Fibroblast of peridontal ligament (primary cell): ENCODE measurements around the gene SLC22A23.

ENCODE experiments used
- DNase-seq: peaks from one replicate; pipeline ENCODE4 v3.0.0-alpha.2; 2010; ENCODE audit errors: extremely low read depth

The SLC22A23 gene

DNA sequence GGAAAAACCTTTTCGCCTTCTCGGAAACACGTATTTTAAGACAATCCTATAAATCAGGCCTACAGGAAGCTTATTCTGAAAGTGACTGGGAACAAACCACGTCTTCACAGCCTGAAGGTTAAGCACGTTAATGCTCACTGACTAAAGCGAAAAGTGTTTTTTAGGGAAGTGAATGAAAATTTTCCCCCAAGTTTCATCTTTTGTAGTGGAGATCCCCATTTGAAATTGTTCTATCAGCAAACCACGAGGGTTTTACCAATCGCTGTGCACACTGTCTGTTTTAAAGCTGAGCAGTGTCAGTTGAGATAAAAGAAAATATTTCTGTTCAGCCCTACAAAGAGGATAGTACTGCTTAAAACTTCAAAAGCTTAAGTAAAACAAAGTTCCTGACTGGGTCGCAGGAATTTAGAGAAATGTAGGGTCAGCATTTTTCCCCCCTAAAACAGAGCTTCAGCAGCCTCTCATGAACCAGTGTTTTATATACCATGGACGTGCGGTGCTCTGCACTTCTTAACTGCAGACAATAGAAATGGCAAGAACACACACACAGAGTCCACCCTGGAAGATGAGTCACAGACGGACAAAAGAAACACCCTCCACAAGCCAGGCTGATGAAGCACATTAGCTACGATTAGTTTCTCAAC, 34.9 kb downstream of the SLC22A23 start:
- peak; percentile 65 for DNase-seq

DNA sequence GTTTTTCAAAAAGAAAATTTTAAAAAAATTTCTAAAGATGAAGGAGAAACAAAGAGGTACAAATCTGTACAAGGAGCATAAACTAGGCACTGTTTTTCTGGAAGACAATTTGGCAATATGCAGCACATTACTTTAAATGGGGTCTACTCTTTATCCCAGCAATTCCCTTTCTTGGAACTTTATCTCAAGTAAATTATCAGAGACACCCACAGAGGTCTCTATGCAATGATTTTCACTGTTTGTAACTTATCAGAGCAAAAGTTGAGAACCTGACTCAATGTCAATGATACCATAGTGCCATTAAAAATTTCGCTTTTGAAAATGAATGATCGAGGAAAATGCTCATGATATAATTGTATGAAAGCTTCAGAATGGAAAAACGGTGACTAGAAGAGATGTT, 35.7 kb downstream of the SLC22A23 start:
- no peak for DNase-seq

DNA sequence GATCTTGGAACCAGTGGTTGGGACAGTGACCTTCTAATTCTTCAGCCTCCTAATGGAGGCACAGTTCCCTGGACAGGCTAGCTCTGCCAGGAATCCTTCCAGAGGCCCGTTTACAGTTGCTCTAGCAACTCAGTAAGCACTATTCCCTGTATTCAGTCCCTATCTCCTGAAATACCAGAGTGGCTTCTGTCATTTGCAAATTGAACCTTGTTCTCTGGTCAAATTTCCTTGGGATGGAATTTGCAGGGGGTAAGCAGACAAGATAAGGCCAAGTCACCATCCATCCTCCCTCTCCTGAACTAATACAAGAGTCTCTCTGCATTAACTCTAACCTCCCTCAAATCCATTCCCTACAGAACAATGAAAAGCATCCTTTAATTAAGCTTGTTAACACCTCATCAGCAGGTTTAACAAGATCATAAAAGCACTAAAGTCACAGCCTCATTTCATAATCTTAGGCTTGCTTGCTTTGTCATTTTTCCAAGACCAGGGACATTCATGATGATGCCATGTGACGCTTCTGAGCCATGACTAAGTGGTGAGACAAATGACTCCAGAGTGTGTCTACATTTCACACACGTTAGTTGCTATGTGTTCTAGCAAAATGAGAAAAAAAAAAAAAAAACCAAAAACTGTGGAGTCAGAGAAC, 37.1 kb downstream of the SLC22A23 start:
- DNase-seq: peak; percentile 58

DNA sequence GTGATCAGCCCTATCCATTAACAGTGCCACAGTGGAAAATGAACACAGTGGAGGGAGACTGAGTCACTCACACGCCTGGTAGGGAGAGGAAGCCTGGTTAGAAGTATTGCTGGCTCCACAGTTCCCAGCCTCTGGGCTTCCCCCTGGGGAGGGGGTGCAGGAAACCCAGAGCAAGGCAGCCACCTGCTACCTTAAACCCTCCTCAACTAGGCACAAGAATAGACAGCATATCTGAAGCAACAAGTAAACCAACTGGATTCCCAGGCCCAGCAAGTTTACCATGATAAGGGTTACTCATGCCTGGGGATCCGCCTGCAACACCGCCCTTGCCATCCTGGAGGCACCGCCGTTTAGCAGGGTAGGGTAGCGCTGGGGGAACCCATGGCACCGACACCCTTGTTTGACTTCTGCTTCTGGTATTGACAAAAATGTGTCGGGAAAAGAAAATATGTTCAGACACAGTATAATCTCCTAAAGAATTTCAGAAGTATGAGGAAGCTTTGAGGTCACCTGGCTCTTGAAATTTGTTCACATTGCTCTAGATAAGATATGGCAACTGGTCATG, 38.3 kb downstream of the SLC22A23 start:
- no peak for DNase-seq

DNA sequence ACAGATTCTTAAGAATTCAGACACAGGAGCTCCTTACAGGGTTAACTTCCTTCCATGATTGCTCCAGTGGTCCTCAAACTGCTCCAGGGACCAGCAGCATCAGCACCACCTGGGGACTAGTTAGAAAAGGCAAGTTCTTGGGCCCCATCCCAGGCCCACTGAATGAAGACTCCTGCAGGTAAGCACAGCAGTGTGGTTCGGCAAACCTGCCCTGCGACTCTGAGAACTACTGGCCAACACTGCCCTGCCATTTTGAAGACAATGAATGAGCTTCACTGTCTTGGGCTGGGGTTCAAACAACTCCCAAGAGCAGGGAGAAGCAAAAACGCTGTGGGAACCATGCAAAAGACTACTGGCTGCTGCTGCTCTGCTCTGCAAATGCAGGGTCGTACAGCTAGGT, 39.4 kb downstream of the SLC22A23 start:
- DNase-seq: no peak

DNA sequence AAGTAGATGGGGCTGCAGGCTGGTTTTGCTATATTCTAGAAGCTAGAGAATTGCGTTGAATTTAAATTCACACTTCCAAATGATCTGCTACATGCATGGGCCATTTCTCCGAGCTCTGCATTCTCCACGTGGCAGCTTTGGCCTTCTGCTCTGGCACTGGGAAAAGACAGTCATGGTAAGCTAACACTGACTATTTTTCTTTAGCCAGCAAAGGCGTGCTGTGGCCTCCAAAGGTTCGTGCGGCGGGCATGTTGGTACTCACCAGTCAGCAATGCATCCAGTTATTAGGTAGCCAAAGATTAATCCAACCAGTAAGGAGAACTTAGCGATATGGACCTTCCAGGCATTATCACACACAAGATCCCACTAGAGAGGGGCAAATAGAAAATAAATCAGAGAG, 41.4 kb downstream of the SLC22A23 start:
- no peak for DNase-seq

DNA sequence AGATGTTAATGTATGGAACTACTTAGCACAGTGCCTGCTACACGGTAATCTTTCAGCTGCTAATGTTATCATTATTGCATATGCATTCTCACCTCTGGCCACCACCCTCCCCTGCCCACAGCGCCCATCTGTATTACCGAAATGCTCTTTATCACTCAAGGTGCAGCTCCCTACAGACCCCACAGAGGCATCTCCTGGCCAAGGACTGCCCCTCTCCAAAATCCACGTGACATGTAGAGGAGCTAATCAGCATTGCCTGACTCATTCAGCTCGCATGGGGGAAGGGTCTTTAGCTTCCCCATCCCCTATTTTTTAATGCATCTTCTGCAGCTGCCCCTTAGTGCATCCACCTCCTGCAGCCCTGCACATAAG, 41.8 kb downstream of the SLC22A23 start:
- no peak for DNase-seq

DNA sequence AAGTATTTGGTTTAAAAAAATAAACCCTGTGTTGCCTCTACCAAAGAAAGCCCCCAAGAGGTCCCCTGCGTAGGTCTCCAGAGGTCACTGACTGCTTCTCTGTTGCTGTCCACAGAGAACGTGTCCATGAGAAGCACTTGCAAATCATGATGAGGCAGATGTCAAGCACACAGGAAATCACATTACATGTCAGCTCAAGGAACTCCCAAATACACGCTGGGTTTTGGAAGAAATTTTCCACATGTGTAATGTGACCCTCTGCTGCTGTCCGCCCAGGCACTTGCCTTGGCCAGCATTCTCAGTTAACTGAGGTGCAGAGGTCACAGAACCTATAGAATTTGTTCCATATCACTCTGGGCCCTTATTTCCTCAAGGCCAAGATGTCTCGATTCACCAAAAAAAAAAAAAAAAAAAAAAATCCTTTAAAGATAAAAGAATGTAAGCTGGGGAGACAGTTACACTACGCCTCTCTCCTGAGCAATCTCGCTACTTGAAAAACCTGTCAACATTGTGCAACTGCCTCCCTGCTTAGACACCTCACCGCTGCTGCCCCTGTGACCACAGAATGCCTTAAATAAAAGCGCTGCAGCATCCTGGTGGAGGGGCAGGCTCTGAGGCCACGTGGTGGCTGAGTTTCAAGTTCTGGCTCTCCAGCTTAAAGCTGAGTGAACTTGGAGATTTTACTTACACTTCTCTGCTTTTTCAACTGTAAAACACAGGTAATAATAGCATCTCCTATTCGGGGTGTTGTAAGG, 42.3 kb downstream of the SLC22A23 start:
- no peak for DNase-seq

DNA sequence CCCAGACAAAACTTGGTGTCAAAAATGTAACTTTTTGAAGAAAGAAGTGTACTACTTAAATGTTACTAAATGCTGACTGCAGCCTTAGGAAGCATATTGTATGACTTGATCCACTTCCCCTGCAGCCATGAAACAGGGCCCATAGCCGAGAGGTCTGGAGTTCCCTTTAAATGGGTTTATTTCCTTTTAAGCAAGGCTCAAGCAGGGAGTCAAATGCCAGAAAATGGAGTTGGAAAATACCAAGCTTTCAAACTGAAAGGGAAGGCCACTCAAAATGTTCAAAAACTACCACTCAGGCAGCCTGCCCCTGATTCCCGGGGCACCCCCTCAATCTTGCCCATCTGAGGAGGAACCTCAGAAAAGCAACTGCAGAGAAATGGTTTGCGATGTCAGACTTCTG, 43.3 kb downstream of the SLC22A23 start:
- no peak for DNase-seq

DNA sequence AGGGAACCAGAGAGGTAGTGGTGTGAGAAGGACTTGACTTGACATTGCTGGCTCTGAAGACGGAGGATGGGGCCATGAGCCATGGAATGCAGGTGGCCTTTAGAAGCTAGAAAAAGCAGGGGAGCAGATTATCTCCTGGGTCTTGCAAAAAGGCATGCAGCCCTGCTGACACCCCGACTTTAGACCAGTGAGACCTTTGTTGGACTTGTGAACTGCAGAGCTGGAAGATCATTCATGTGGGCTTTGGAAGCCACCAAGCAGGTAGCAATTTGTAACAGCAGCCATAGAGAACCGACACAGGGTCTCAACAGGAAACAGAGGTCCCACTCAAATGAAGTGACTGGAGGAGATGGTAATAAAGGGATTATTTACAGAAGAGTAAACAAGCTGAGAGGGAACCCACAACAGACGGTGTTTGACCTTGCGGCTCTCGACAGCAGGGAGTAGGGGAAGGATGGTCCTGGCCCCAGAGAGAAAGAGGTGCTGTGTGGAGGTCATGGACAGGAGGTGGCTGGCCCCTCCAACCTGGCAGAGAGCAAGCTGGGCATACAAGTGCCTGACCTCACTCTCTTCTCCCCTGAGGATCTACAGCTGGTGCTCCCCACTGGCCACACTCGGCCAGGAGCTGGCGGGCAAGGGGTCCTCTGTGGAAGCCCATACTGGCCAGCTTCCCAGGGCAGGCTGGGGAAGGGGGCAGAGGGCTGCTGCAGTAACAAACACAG, 43.9 kb downstream of the SLC22A23 start:
- no peak for DNase-seq

DNA sequence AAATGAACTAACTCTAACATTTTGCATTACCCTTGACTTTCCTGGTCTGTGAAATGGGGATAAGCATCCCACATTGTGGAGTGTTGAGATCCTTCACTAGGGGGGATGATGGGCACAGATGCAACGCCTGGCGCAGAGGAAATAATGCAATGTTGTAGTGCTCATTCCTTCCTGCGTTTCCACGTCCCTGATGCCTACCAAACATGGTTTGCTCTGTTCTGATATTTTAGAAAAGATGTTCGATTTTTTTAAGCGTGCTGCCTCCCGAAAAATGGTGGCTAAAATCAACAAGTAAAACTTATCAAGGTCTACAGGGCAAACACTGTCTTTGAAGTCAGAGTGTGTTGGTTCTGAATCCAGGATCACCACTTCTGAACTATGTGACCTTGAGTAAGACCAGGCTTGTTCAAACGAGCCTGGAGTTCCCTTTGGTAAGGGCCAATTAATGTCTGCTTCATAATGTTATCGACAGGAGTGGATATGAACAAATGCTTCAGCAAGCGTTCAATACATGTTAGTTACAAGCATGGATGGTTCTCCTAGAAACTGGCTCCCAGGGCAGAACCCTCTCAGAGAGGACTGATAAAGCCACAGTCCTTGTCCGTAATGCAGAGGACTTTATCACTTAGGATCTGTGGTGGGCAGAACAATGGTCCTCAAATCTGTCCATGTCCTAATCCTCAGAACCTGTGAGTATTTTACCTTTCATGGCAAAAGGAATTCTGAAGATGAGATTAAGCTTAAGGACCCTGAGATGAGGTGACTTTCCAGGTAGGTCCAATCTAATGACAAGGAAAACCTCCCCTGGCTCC, 44.7 kb downstream of the SLC22A23 start:
- no peak for DNase-seq

DNA sequence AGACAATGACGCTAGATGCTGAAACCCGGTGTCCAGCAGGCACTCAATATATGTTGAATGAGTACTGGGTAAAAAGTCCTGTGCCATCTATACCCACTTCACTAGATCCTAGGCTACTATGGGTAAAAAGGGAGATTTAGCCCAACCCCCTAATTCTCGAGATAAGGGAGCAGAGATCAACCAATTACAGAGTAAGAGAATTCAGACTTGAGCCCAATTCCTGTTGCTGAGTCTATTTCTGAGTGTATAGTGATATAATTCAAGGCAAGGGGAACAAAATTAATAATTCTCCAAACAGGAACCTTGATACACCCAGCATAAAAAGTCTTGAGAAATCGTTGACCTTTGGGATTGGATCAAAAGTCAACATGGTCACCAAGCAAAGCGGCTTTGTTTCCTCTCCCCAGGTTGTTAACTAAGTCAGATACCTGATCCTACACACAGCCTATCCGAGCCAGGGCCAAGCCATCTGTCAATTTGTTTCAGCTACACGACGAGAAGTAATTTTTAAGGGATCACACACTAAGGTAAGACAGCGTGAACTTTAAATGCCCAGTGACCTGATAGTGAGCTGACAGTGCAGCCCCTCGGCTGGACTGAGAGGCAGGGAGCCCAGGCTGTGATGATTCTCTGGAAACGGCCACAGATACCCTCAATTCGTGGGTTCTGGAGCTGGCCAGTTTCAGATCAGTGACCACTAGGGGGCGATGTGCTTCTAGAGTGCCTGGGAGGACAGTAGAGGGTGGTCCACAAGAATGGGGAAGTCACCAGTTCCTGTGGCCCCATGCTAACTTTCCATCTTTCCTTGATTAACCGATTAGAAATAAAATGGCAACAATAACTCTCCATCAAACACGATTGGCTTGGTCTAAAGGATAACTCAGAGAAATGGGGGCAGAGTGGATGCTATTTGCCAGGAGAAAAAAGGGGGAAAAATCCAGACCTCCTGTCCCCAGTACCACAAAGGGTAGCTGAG, 46.2 kb downstream of the SLC22A23 start:
- DNase-seq: peak; percentile 49

DNA sequence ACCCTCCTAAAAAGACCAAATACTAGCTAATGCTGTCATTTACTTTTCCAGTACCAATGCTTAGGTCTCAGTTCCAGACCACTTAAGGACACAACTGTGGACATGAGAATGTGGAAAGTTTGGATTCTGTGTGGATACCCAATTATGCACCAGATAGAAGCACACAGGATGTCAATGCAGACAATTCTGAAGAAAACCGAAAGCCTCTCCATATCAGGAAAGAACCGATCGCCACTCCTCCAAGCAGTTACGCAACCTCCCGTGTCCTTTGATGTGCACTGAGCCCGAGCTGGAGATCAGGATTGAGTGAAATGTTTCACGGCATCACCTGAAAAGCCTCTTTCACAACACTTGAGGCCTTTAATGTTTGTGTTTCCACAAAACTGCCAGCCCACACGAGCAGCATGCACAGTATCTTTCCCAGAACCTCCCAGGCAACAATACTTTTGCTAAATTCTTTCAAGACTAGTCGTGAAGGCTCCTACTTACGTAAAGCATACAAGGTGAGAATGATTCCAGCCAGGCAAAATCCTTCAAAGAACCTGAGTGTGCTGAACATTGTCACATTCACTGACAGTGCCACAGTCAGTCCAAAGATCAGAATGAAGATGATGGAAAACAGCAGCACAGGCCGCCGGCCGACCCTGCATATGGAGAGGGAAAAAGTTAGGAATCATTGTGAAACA, 47.0 kb downstream of the SLC22A23 start:
- DNase-seq: no peak

DNA sequence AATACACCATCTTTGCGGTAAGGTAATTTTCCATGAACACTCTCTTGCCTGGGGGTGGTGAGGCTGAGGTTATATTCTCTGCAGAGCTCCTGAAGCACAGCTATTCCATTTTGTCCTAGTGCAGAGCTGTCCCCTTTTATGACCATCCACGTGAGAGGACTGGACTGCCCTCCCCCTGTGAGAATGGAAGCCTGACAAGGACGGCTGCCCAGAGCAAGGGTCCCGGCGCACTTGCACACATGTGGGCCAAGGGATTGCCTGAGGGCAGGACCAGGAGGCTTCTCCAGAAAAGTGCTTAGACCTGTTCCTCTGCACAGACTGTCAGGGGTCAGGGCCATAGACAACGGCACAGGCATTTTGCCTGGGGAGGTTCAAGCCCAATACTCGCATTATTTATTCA, 48.2 kb downstream of the SLC22A23 start:
- no peak for DNase-seq

DNA sequence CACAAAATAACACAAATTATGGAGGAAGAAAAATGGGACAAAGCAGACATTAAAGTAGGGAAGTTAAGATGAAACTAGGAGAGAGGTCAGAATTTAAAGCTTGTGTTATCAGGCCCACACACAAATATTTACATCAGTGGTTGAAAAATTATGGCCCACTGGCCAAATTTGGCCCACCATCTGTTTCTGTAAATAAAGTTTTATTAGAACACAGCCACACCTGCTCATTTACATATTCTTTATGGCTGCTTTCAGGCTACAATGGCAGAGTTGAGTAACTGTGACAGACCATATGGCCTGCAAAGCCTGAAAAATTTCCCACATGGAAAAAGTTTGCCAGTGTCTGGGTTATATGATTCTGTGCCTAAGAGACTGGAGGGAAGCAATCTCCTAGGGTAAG, 49.0 kb downstream of the SLC22A23 start:
- no peak for DNase-seq

DNA sequence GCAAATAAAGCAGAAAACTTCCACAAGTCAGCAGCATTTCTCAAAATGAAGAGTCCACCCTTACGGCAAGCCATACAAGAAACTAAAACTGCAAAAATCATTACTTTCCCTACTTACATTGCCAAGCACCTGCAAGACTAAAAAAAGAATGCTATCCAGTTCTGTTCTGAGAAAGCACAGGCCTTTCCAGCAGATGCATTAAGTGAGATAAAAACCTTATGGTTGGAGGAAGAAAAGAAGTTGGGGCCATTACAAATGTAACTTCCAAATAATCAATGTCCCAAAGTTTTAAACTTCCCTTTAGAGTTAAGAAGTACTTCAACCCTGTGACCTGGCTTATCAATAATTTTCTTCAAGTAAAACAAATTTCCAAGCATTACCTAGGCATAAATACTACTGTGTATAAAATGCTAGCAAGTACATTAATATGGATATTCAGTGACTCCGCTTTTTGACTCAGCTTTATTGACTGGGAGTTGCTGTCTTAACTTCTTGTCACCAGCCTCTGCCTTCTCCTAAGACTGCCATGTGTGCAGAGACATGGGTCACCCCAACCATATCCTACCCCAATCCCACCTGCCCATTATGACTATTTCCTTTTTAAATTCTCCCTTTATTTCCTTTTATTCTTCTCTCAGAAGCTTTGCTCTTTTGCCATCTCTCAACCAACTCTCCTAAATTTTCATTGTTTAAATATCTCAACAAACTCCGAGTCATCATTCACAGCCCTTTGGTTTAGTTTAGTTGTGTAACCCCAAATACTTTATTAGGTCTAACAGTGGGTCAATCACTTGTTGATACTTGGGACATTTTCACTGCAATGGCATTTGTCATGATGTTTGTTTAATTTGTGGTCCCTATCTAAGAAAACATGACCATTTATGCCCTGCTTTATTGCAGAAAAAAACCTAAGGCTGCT, 49.7 kb downstream of the SLC22A23 start:
- DNase-seq: no peak

DNA sequence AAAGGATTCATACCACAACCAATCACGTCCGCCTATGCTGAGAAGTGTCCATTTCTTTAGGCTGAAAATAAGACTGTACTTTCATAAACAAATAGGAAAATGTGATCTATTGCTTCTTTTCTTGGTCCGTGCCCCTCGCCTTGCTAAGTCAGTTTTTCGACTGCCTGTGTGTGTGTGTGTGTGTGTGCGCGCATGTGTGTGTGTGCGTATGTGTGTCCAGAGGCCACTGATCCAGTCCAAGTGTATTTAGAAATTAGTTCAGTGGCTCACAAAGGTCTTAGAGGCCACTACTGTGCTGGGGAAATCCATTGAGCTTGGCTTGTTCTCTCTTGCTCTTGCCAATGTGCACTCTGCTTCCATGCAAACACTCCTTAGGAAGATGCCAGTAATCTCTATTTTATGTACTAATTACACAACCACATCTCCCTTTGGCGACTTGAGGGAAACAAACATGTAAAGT, 50.5 kb downstream of the SLC22A23 start:
- peak; percentile 40 for DNase-seq

DNA sequence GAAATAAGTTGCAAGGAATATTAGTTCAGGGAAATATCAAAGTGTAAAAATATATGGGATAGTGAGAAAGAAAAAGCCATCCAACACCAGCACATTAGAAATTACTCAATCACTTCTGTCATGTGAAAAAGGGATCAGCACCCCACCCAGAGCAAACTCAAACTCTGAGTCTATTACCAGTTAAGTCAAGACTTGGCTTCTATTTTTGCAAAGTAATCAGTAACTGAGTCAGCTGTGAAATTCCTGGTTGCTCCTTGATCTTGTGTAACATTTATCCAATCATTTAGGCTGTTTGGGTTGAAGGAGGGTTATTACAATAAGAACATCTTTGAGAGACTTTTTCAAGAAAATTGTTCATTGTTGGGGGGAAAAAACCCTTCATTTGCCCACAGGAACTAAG, 51.2 kb downstream of the SLC22A23 start:
- DNase-seq: peak; percentile 89
